CD14-positive monocyte (primary cell): ENCODE measurements around the gene CILP2. TPM values are rescaled to one million over a fixed set of nuclear protein-coding genes. Genes with fewer than 3 reads are reported as not detected.
A peak's percentile ranks its signal among the peaks of the same experiment; 100 is the strongest.

Experiments
- DNase-seq, 3 donors: peaks; one replicate each; pipeline ENCODE4 v3.0.0-alpha.2; 2011 to 2022
- H2AFZ ChIP-seq: 2 replicates; pipeline ENCODE4 v1.6.0; 2012; ENCODE audit warnings: mild to moderate bottlenecking, low read depth, low read length, inconsistent platforms; ENCODE audit not compliant: insufficient read depth, poor library complexity, severe bottlenecking
- H3K27ac ChIP-seq, 2 donors: 1 replicate in 1 of 2; 2 replicates in 1 of 2; pipeline ENCODE4 v1.5.1; 2012 to 2013; ENCODE audit warnings: low read length in 2 of 2, control low read depth in 1 of 2, inconsistent platforms in 1 of 2, low read depth in 1 of 2, mild to moderate bottlenecking in 1 of 2
- H3K27me3 ChIP-seq, 2 donors: one replicate each; pipeline versions ENCODE4 v1.6.0 to v1.6.1; 2011 to 2013; ENCODE audit warnings: low read length in 2 of 2; ENCODE audit not compliant: control insufficient read depth in 2 of 2, insufficient read depth in 2 of 2
- H3K36me3 ChIP-seq, 2 donors: replicated peaks in 1 of 2; 1 replicate in 1 of 2; 2 replicates in 1 of 2; pipeline versions ENCODE4 v1.5.1 to v1.6.1; 2012 to 2013; ENCODE audit warnings: low read length in 2 of 2, control low read depth in 1 of 2, inconsistent platforms in 1 of 2, mild to moderate bottlenecking in 1 of 2; ENCODE audit not compliant: insufficient read depth in 2 of 2, control insufficient read depth in 1 of 2
- H3K4me1 ChIP-seq, 2 donors: 1 replicate in 1 of 2; 2 replicates in 1 of 2; pipeline versions ENCODE4 v1.5.1 to v1.6.1; 2012 to 2013; ENCODE audit warnings: low read length in 2 of 2, control low read depth in 1 of 2, inconsistent platforms in 1 of 2, mild to moderate bottlenecking in 1 of 2, moderate library complexity in 1 of 2; ENCODE audit not compliant: insufficient read depth in 2 of 2, control insufficient read depth in 1 of 2
- H3K4me2 ChIP-seq: replicated peaks from 2 replicates; pipeline ENCODE3; 2012; ENCODE audit warnings: low read length, moderate library complexity, mild to moderate bottlenecking; ENCODE audit not compliant: poor library complexity, severe bottlenecking; ENCODE audit errors: extremely low read depth
- H3K4me3 ChIP-seq, 3 experiments: fragments of 200-600 bp in 1 of 3; sonication (generic) in 1 of 3; replicated peaks in 1 of 3; 1 replicate in 2 of 3; 2 replicates in 1 of 3; pipeline ENCODE4 v1.5.1; 2011 to 2013; ENCODE audit warnings: low read length in 3 of 3, mild to moderate bottlenecking in 3 of 3, control low read depth in 2 of 3, low read depth in 2 of 3, inconsistent platforms in 1 of 3, moderate library complexity in 1 of 3
- H3K79me2 ChIP-seq: 2 replicates; pipeline ENCODE4 v1.6.0; 2012; ENCODE audit warnings: mild to moderate bottlenecking, control low read depth, inconsistent platforms, low read length, moderate library complexity; ENCODE audit not compliant: insufficient read depth
- H3K9ac ChIP-seq: 2 replicates; pipeline ENCODE4 v1.6.0; 2017; ENCODE audit warnings: low read length, mild to moderate bottlenecking; ENCODE audit not compliant: insufficient read depth, poor library complexity, severe bottlenecking
- H3K9me3 ChIP-seq, 2 donors: replicated peaks in 1 of 2; 1 replicate in 1 of 2; 2 replicates in 1 of 2; pipeline versions ENCODE4 v1.5.1 to v1.6.1; 2012 to 2013; ENCODE audit warnings: low read length in 2 of 2, control low read depth in 1 of 2; ENCODE audit not compliant: control insufficient read depth in 1 of 2, insufficient read depth in 1 of 2
- H4K20me1 ChIP-seq: 2 replicates; pipeline ENCODE4 v1.6.0; 2012; ENCODE audit warnings: mild to moderate bottlenecking, low read length, control low read depth, moderate library complexity; ENCODE audit not compliant: insufficient read depth
- H3K27ac Mint-ChIP-seq, 7 donors: one replicate each; pipeline ENCODE4 v1.8.0; 2020; ENCODE audit warnings: mild to moderate bottlenecking in 7 of 7, mixed read lengths in 7 of 7, moderate library complexity in 6 of 7, inconsistent platforms in 2 of 7
- H3K27me3 Mint-ChIP-seq, 3 donors: one replicate each; pipeline ENCODE4 v1.8.0; 2021 to 2022; ENCODE audit warnings: low read depth in 3 of 3, mild to moderate bottlenecking in 3 of 3, mixed read lengths in 3 of 3, moderate library complexity in 3 of 3, inconsistent platforms in 1 of 3
- H3K36me3 Mint-ChIP-seq, 2 donors: one replicate each; pipeline ENCODE4 v1.8.0; 2020; ENCODE audit warnings: mixed read lengths in 2 of 2, inconsistent platforms in 1 of 2, mild to moderate bottlenecking in 1 of 2
- H3K4me1 Mint-ChIP-seq: one replicate; pipeline ENCODE4 v1.8.0; 2020; ENCODE audit warnings: mild to moderate bottlenecking, mixed read lengths
- H3K4me3 Mint-ChIP-seq, 2 donors: one replicate each; pipeline ENCODE4 v1.8.0; 2020; ENCODE audit warnings: mild to moderate bottlenecking in 2 of 2, mixed read lengths in 2 of 2, moderate library complexity in 1 of 2
- H3K9me3 Mint-ChIP-seq, 7 donors: one replicate each; pipeline ENCODE4 v1.8.0; 2020 to 2022; ENCODE audit warnings: mixed read lengths in 7 of 7, mild to moderate bottlenecking in 6 of 7, moderate library complexity in 6 of 7, inconsistent platforms in 2 of 7
- CTCF ChIP-seq: fragments of 200-600 bp; IDR thresholded peaks from one replicate; pipeline ENCODE4 v1.8.0; 2022; ENCODE audit warnings: antibody characterized with exemption, mild to moderate bottlenecking
- WGBS: methylation state at CpG from one replicate; pipeline ENCODE4 v1.1.5; 2013; ENCODE audit warnings: missing lambda C conversion rate; ENCODE audit not compliant: insufficient coverage; 5-methylcytosine and 5-hydroxymethylcytosine counted together
- intact Hi-C, 2 donors: fragments of 100-400 bp; cut with micrococcal nuclease; formaldehyde crosslinking; loops; one replicate each; pipeline versions ENCODE4 v1.15.0 to v1.15.1; 2023
- polyA plus RNA-seq, 3 donors: library from polyadenylated mRNA; depleted of rRNA in 1 of 3; unstranded in 2 of 3; stranded (reverse) in 1 of 3; fragments of 300-500 nt in 2 of 3; fragments of >200 nt in 1 of 3; fragmentation: Illumina TruSeq in 2 of 3; gene quantifications; 1 replicate in 2 of 3; 2 replicates in 1 of 3; pipeline ENCODE4 v1.2.3, GENCODE V29; 2012 to 2021

CILP2 gene
- polyA plus RNA-seq, 3 donors, result 0.04 TPM; not detected in 2

- Histone ChIP-seq H4K20me1 (no peaks in the 10 kb centered on the region), H3K4me1 (no peaks in the 10 kb centered on the region), H3K4me3 (no peak overlapping the region), H3K79me2 (no peaks in the 10 kb centered on the region), H2AFZ (no peak overlapping the region), H3K4me2 (no peak overlapping the region), H3K9ac (no peak overlapping the region), H3K27ac (no peak overlapping the region), H3K9me3 (no peaks in the 10 kb centered on the region), H3K27me3 (no peaks in the 10 kb centered on the region), H3K36me3 (no peaks in the 10 kb centered on the region)
- WGBS, result 93% methylated on average over 3 of the region's 7 CpGs
- Mint-ChIP-seq H3K4me3 (no peak overlapping the region), H3K36me3 (no peaks in the 10 kb centered on the region), H3K27me3 (peaks cover 0 to 8% (median 0%) of the 10 kb centered on the region in 3 donors), H3K9me3 (peaks cover 0 to 3% (median 0%) of the 10 kb centered on the region in 7 donors), H3K4me1 (no peaks in the 10 kb centered on the region), H3K27ac (peak overlapping the region in 1 of 7 donors; percentile 31)
- intact Hi-C loops, result no loop called here
- no peak for DNase-seq
- TF ChIP-seq CTCF, result no peak
Measured at GRCh38 chr19:19566306-19566705, 28.2 kb downstream of the CILP2 start.

DNA sequence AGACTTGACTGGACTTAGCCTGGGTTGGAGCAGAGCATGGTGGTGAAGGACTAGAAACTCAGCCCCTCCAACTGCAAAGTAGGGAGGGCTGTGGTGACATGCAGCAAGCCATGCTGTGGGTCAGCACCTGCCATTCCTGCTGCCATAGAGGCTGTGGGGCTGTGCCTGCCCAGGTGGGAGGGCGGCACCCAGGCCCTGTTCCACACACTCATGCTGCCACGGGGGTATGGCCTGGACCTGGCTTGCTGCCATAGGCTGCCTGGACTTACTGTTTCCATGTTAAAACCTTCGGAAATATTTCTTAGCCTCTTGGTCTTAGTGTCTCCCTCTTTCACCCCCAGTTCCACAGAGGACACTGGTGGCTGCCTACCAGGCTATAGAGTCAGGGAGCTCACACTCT lies 29.3 kb downstream of the CILP2 start:
- no peaks in the 10 kb centered on the region for H3K9me3 ChIP-seq
- H3K4me3 Mint-ChIP-seq, result no peak overlapping the region
- no peaks in the 10 kb centered on the region for H3K27me3 ChIP-seq
- no peaks in the 10 kb centered on the region for H3K4me1 ChIP-seq
- WGBS, result 96% methylated on average over 3 of the region's 3 CpGs
- H3K36me3 Mint-ChIP-seq, result no peaks in the 10 kb centered on the region
- no peak overlapping the region for H3K27ac Mint-ChIP-seq
- H4K20me1 ChIP-seq, result no peaks in the 10 kb centered on the region
- intact Hi-C loops, result no loop called here
- no peak overlapping the region for H3K4me2 ChIP-seq
- peaks cover 0 to 6% (median 0%) of the 10 kb centered on the region in 3 donors for H3K27me3 Mint-ChIP-seq
- H3K9me3 Mint-ChIP-seq, result peaks cover 0 to 3% (median 0%) of the 10 kb centered on the region in 7 donors
- H3K4me3 ChIP-seq, result no peak overlapping the region
- TF ChIP-seq CTCF, result no peak
- H3K79me2 ChIP-seq, result no peaks in the 10 kb centered on the region
- no peak overlapping the region for H3K9ac ChIP-seq
- H2AFZ ChIP-seq, result no peak overlapping the region
- no peak for DNase-seq
- no peaks in the 10 kb centered on the region for H3K4me1 Mint-ChIP-seq
- no peak overlapping the region for H3K27ac ChIP-seq
- H3K36me3 ChIP-seq, result no peaks in the 10 kb centered on the region
